Activated CD4-positive, alpha-beta T cell treated with anti-CD3 and anti-CD28 coated beads, Interleukin-2, amount 50 U/mL, for 24 hours (primary cell): ENCODE data around the gene NME3.

Source experiments
- DNase-seq, 2 donors: peaks; one replicate each; pipeline ENCODE4 v3.0.0-alpha.2; 2020; ENCODE audit warnings: low read depth in 1 of 2, low spot score in 1 of 2

Gene NME3

DNA sequence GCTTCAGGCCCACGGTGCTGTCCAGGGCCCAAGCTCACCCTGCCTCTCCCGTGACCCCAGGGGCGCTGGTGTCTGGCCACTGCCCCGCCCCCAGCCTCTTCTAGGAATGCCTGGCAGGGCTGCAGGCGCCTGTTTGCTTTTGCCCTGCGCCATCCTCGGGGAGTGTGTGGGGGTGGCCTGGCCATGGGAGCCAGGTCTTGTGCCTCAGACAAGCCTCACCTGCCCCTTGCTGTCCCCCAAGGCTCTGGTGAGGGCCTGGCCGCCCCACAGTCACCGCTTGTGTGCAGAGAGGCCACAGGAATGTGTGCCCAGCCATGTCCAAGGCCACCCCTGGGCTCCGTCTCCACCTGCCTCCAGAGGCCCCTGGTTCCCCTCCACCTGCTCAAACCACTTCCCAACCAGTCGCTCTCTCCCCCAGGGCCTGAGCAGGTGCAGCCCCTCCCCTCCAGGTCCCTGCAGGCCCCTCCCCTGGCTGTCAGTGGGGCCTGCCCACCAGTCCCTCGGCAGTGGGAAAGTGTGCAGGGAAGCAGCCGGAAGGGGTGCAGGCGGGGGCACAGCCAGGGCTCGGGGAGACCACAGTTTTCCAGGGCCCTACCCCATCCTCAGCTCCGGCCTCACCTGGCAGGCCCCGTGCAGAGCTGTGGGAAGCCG is 23.0 kb upstream of the NME3 start:
- DNase-seq: no peak

GRCh38 chr16:1793578-1794220 is 22.4 kb upstream of the NME3 start, which contains the start of gene IGFALS:
TSS of gene IGFALS (minus strand) at chr16:1793705. CDS start at chr16:1793652, 53 bp downstream.
- no peak for DNase-seq

- no peak for DNase-seq
These were observed 21.7 kb upstream of the NME3 start for GRCh38 chr16:1792836-1793577.

DNA sequence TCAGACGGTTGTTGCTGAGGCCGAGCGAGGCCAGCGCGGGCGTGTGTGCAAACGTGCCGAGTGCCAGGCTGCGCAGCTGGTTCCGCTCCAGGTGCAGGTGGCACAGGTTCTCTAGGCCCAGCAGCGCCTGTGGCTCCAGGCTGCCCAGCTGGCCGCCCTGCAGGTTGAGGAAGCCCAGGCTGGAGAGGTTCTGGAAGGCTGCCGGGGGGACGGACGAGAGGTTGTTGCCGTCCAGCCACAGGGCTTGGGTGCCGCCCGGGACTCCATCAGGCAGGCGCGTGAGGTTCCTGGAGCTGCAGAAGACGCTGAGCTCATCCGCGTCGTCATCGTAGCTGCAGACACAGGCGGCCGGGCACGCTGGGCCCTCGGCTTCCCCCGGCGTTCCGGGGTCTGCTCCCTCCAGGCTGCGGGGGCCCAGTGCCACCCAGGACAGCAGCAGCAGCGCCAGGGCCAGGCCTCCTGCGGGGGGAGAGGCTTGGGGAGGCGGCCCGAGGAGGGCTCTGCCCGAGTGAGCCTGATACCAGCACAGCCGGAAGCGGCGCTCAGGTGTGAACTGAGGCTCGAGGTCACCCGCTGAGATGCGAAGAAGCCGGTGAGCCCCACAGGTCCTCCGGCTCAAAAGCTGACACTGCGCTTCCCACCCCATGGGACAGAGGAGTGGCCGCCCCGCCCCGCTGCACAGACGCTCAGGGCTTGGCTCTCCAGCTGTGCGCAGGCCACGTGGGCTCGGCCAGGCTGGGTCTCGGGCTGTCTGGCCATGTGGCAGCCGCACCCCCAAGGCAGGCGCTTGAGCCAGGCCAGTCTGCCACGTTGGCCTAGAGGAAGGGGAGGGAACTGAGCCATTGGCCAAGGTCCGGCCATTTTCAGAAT is 20.8 kb upstream of the NME3 start:
- DNase-seq: no peak

GRCh38 chr16:1791256-1791942 is 20.1 kb upstream of the NME3 start:
- DNase-seq: no peak

- no peak for DNase-seq
These were observed 19.4 kb upstream of the NME3 start for GRCh38 chr16:1790611-1791255.

GRCh38 chr16:1790261-1790610 is 18.9 kb upstream of the NME3 start:
- no peak for DNase-seq

GRCh38 chr16:1789643-1790045 is 18.3 kb upstream of the NME3 start:
- no peak for DNase-seq

GRCh38 chr16:1788708-1789100 is 17.4 kb upstream of the NME3 start:
- no peak for DNase-seq

DNA sequence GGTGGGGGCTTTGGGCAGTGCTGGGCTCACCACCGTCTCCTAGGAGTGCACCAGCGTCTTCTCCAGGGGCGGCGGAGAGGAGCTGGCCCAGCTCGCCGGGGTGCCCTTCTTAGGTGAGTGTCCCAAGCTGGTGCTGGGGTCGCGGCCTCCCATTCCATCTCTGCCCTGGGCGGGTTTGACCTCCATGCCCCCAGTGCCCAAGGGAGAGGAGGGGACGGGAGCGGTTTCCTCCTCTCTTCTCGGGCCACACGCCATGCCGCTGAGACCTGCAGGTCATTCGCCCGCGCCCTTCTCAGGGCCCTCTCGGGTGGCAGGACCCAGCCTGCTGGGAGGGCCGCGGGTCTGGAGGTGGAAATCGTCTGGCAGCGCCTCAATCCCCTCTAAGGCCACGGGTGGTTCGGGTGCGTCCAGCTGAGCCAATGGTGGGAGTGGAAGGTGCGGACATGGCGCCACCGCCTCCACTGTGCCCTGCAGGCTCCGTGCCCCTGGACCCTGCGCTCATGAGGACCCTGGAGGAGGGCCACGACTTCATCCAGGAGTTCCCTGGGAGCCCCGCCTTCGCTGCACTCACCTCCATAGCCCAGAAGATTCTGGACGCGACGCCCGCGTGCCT is 16.9 kb upstream of the NME3 start:
- no peak for DNase-seq

- DNase-seq: no peak
These were observed 16.2 kb upstream of the NME3 start for GRCh38 chr16:1787322-1788094.

DNA sequence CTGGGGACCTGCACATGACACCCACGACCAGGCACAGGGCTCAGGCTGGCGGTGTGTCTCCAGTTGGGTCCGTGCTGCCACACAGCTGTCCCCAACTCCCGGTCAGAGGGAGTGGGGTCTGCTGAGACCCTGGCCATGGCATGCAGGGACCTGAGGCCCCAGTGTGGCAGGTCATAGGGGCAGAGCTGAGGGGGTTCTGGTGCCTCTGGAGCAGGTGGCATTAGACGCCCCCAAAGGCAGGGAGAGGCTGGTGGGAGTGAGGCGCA is 15.6 kb upstream of the NME3 start:
- no peak for DNase-seq

GRCh38 chr16:1786242-1787055 is 15.1 kb upstream of the NME3 start:
- no peak for DNase-seq

GRCh38 chr16:1785846-1786170 is 14.5 kb upstream of the NME3 start:
- DNase-seq: no peak

DNA sequence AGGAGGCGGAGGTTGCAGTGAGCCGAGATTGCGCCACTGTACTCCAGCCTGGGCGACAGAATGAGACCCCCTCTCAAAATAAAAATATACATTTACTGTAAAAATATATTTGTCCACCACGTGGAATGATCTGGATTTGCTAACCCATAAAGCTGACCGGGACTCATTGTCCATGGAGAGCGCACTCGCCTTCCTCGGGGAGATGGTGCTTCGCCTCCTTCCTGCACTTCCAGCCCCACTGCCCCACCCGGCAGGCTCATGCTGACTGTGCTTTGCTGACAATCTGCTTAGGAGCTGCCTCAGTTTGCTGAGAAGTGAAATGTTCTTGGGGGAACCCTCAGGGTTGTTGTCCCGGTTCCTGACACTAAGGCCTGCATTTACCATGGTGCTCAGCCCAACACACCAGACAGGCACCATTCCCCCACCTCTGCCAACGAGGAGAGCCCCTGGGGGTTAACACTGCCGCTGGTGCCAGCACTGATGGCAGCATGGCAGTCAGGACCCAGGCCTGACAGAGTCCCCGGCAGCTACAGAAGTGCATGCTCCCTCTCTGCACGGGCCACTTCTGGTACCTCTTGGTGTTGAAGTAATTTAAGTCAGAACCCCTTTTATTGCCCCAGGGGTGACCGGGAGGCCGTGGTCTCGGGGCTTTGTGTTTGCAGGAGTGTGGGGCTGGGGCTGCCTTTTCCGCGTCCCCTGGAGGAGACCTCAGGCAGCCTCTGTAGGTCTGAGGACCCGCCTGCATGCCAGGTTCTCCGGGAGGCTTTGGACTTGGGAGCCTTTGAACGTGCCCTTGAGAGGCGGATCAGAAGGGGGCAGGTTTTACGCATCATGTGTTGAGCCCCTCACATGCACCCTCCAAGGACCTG is 13.9 kb upstream of the NME3 start:
- DNase-seq: no peak

GRCh38 chr16:1782408-1783264 is 11.3 kb upstream of the NME3 start, which contains the start of the genes NUBP2 and SPSB3:
TSS of gene NUBP2 (plus strand) at chr16:1782960. CDS start at chr16:1783021, 61 bp downstream.
TSS of gene SPSB3 (minus strand) at chr16:1782571. CDS start at chr16:1781483, 1,088 bp downstream.
- DNase-seq: peak; percentile 92 to 99
